Right renal pelvis (tissue), 4 donors: ENCODE data around the gene F5. TPM values are rescaled to one million over a fixed set of nuclear protein-coding genes. Genes with fewer than 3 reads are reported as not detected.

Source experiments
- DNase-seq, 4 donors: peaks; one replicate each; pipeline ENCODE4 v3.0.0-alpha.2; 2013; ENCODE audit warnings: low read depth in 4 of 4, low spot score in 3 of 4, missing footprints in 1 of 4
- polyA plus RNA-seq, 4 donors: library from polyadenylated mRNA; unstranded; fragments of 120-200 nt; gene quantifications; one replicate each; pipeline ENCODE4 v1.2.1, GENCODE V29; 2013; ENCODE audit not compliant: insufficient read length in 4 of 4

Gene F5
- polyA plus RNA-seq, 4 donors, result 2.0 to 3.0 (median 2.7) TPM

DNA sequence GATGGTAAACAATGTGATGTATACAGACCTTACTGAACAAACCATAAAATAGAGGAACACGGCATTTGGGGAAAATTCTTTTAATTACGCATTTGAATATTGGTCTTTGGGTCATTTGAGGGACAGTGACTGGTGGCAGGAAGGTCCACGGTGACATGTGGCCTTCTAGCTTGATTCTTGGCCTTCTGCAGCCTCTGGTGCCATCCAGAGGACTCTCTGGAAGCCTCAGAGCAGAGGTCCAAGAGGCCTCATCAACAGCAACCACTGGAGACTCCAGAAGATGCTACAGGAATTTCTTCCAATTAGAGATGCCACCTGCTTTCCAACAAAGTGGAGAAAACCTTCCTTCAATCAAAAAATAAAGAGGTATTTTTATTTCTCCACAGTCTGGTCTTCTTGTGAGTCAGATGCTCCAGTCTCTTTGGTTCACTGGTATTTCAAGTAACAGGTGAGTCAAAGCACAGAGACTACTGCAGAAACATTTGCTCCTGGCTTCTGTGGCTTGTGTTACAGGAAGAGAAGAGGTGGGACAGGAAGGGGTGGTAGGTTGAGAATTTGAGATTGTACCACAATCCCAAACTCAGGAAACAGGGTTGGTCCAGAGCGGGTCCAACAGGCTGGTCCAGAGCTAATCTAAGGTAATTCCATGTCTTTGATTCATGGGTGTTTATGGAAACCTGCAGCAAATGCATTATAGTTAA, 2.7 kb upstream of the F5 start:
- no peak for DNase-seq

DNA sequence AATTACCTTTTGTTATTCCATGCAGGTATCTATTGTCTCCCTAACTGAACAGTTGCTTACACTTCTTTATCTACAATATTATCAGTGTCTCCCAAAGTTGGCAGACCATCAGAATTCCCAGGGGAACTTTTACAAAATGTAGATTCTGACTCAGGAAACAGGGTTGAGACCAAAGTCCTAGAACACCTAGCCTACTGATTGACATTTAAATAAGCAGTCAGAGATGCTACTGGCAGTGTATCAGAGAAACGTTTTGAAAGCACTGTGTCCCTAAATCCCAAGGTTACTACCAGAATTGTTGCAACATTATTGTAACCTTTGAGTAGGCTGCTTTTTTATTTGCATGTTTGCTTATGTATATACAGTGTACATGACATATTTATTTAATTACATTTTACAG, 1.8 kb upstream of the F5 start:
- DNase-seq, result no peak

DNA sequence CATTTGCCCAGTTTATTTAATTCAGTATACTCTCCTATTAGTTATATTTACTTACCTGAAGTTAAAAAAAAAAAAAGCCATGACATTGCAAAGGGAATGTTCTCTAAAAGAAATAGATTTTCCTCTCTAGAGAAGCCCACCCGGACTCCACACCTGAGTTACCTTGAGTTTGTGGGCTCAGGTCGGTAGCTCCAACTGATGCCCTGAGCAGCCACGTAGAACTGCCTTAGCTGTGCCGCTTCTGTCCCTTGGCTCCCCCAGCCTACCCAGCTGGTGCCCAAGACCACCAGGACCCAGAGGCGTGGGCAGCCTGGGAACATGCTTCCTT, 250 bp downstream of the F5 start:
- DNase-seq, result no peak

DNA sequence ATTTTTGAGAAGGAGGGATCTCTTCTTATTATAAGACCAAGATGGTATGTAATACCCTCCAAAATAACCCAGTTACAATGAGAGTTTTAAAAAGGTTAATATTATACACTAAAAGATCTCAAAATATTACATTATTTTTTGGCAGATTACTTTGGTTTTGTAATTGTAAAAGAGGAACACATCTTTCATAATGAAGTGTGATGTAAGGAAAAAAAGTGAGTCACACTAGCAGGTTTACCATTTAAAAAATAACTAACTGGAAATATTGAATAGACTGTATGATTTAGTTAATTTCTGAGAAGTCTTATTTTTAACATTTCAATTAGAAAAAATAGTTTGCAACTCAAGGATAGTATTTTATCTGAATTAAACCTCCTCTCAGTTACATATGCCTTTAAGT, 1.1 kb downstream of the F5 start:
- no peak for DNase-seq

DNA sequence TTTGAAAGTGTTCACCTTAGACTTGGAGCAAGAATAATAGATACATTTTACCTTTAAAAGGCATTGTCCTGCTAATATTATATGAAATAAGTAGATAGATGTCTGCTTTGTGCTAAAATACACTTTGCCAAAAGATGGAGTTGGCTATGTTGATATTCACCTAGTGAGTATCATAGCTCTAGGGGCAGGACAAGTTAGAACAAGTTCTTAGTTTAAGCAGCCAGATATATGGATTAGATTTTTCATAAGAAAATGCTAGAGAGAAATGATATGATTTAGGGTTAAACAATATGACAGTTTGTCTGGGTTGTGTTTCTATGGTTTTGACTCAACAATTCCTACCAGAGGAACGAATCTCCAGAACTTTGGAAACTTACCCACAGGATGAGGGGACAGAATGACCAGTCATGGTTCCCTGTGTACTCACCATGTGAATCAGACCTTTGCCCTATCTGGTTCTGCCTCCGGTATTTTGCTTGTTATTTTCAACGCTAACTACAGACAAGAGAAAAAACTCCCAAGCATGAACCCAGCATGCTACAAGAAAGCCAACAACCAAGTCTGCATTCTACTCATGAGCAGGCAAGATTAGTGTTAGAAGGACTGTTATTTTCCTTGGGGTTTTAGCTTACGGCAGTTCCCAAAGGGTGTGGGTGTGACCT, 1.7 kb downstream of the F5 start:
- no peak for DNase-seq

DNA sequence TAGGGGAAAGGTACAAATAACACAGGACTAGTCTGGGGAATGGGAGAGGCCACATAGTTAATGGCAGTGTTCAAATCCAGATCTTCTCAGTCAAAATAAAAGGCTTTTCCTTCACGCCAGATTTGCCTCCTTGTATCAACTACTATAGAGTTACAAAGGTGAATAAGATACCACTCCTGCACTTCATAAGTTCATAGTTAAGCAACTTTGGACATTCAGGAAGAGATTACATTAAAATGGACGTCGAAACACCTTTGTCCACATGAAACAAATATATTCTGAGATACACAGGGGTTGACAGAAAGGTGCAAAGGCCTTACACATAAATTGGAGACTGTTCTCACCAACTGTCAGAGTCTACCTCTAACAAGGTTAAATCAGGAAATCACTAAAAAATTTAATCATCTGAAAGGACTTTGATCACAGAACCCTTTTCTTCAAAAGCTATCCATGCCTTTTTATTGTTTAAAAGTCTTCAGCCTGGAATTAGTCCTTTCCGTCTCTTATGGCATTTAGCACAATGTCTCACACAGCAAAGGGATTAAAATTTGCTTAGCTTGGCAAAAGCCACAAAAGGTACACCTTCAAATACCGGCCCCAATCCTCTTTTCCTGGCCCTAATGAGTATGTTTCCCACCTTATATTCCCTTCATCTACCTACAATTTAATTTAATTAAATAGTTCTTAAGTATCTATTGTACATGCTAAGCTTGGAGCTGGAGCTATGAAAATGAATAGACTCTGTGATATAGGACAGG, 8.1 kb downstream of the F5 start:
- DNase-seq, result no peak

DNA sequence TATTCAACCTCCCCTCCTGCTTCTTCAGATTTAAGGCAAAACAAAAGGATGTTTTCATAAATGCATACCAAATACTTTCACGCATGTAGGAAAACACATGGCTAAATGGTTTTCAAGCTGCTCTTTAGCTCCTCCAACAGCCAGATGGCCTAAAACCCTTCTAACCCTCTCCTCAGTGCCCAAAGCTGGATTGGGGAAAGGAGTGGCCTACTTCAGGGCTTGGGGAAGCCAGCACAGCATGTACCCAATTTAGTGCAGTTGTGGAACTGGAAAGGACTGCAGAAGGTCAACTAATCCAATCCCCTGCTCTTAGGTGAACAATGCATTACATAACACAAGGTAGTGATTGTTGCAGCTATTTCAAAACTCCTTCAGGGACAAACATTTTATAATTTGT, 9.3 kb downstream of the F5 start:
- no peak for DNase-seq

DNA sequence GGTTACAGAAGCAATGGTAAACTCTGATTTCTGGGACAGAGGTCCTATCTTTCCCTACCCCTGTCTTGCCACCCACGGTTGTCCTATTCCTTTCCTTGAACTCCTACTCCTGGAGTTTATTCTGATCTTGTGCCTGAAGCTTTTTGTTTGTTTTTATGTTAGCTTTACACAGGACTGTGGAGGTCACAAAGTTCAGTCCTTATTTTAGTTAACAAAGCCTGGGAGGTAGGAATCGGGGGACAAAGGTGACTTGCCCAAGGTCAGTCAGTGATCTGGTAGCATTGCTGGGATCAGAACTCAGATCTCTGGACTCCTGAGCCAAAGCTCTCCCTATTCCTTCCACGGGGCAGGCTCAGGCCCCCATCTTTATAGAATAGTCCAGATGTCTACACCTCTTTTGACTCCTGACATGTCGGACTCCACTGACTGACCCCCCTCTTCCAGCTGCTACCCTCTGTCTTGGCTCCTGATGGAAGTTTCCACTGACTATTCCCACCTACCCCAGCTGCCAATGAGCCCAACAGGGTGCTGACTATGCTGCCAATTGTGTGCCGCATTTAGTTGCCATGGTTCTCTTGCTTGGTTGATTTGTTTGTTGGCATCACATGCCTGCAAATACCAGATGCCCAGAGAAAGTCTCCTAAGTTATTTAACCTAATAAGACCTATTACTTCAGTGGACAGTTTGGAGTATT, 9.9 kb downstream of the F5 start:
- DNase-seq, result no peak

DNA sequence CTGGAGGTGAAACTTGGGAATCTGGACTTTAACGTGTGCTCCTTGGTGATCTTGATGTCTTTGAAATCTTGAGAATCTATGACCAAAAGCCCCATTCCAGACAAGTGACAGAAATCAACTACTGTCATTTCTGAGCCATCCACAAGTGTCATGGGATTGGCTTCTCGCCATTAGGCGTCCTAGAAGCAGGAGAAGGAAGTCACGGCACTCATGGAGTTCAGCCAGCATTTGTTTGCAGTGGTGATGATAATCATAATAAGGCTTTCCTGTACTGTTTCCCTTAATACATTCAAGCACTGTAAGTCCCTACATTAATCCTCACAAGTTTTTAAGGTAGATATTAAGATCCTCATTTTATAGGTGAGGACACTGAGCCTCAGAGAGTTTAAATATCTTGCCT, 11.9 kb downstream of the F5 start:
- no peak for DNase-seq

DNA sequence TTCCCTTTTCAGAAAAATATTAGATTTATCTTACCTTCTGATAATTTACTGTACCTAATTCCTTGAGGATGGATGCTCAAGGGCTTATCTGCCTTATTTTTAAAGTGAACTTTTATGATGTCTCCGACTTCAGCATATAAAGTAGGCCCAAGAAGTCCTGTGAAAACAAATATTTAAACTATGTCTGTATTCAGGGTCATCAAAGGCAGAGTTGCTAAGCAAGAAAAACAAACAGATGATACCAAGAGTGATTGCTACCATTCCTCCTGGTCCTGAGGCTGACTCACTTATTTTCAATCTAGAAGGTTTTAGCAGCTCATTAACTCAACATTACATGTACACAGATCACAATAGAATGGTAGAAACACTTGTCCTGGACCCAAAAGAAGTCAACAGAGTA, 14.1 kb downstream of the F5 start:
- DNase-seq, result no peak

DNA sequence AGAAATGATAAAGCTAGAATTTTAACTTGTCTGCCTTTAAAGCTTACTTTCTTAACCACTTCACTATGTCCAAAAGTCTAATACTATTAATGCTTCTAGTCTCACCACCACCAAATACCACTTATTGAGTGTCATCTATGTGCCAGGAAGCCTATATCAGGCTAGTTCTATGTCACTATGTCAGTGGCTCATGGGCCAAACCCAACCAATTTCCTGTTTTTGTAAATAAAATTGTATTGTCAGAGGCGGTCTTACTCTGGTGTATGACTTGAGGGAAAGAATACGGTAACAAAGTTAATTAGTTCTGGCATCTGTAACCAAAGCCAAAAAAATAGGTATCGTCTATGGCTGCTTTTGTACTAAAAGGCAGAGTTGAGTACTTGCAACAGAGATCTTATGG, 14.8 kb downstream of the F5 start:
- DNase-seq, result no peak

DNA sequence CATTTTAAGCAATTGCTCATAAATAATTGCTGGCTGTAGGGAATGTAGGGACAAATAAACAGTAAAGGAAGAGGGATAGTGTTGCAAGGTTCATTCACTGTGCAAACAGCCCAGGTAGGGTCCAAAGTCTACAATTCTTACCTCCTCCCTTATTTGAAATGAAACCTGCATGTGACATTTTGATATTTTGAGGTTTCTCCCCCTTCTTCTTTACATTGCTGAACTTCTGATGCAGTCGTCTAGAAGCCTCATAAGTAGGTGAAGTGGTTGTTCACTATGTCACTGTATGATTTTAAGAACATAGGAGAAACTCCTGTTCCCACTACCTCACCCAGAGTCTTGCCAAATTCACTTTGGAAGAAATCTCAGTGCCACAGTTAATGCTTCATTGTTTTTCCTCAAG, 16.1 kb downstream of the F5 start:
- no peak for DNase-seq

DNA sequence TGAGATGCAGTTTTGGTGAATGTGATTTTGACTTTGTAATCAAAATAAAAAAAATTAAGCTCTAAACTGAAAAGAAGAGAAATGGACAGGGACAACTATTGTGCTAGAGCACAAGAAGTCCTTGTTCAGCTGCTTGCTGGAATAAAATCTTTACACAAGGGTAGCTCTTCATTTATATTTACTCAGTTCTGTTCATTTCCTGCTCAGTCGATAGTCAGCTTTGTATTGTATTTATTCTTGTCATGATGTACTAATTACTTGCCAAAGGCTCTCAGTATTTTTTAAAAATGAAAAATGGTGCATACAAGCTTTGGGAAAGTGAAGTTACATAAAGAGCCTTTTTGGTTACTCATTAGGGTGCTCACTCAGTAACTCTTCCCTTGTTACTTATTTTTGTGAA, 17.8 kb downstream of the F5 start:
- no peak for DNase-seq

DNA sequence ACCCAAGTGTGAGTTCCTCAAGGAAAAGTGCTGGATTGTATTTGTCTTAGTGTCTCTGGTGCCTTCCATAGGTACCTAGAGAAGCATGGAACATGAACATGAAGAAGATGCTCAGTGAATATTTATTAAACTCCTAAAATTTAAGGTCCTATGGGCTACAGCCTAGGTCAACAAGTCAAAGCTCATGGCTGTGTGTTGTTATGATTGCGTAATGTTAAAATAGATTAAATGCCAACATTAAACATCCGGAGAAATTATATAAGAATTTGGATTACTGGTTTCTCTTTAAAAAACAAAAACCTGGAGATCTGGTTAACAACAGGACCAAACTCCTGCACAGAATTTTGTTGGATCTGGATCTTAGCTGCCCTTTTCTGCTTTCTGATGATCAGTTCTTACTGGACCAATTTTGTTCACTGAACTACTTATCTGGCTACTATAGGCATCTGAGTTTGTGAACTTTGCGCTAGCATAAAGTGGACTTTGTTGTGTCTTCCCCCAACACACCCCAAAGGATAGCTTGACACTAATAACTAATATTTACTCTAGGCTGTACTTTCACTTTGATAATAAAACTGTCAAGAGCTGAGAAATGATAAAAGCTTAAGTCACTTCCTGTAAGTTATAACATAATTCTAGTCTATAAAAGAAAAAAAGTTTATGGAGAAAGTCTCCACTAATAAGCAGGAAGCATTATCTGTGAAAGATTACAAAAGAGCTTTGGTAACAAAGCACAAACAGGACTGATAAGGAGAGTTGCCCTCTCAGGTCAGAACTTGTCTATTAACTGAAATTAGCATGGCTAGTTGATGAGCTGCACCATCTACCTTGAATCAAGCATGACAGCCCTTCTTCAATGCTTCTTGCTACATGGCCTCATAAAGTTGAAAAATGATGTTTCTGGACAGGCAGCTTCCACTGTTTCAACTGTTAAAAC, 20.7 kb downstream of the F5 start:
- DNase-seq, result no peak

DNA sequence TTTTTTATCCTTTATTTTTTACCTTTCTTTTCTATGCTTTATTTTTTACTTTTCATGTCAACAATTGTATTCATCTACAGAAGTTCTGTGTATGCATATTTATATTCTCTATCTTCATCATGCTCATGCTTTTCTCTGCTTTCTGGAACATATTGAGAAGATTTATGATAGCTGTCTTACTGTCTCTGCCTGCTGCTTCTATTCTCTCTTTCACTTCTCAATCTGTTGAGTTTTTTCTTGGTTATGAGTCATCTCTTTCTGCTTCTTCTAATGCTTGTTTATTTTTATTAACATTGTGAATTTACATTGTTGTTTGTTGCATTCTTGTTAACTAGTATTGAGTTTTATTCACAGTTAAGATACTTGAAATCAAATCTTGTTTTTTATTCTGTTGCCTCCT, 22.6 kb downstream of the F5 start:
- no peak for DNase-seq

DNA sequence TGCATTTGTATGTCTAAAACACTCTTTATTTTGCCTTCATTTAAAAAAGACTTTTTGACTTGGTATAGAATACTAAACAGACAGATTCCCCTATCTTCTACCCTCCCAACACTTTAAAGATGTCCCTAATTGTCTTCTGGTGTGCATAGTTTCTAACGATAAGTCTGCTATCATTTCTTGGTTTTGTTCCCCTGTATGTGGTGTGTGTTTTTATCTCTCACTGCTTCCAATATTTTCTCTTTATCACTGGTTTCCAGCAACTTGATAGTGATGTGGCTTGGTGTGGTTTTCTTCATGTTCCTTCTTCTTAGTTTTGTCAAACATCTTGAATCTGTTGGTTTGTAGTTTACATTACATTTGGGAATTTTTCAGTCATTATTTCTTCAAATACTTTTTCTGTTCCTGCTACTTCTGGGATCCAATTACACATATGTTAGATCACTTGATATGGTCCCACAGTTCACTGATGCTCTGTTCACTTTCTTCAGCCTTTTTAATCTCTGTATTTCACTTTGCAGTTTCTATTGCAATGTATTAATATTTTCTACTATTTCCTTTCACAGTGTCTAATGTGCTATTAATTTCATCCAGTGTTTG, 23.2 kb downstream of the F5 start:
- DNase-seq, result no peak

DNA sequence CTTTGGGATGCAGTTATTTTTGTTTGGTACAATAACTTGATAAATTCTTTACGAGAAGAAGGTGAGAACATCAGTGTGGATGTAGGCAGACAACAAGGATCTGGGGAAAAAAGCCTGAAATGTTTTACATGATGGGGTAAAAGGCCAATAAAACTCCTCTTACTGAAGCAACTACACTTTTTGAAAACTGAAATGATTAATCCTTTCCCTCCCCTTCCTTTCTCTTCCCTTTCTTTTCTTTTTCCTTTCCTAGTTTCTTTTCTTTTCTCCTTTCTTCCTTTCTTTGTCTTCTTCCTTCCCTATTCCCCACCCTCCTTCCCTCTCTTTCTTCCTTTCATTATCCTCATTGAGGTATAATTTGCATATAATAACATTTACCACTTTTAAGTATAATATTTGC, 24.6 kb downstream of the F5 start:
- no peak for DNase-seq

DNA sequence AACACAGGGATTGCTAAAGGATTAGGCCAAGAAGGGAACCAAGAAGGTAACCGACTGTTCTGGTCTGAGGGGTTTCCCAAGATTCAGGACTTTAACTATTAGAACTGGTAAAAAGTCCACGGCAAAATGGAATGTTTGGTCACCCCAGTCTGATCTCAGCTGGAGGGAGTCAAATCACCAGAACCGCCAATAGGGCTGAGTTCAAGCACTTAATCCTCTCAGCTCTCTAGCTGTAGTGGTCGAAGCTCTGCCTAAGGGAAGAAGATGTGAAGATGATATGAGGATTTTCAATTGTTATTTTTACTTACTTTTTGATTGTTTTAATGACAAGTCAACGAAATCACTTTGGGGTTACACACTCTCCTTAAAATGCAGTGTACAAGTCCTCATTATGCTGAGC, 29.1 kb downstream of the F5 start:
- no peak for DNase-seq

DNA sequence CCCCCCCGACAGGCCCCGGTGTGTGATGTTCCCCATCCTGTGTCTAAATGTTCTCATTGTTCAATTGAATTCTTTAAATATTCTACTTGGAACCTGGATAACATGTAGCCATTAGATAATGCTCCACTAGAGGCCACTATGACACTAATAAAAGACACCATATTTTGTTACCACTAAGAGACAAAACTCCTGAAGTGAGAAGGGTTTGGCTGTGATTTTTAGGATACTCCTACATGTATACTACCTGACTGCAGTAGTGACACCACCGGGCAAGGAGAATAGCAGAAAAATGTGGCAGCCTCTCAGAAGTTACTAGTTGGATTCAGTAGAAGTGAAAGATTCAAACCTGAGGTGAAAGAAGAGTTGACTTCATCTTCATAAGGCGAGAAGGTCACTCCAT, 36.0 kb downstream of the F5 start:
- peak in 3 of 4 donors; percentile 18 to 25 (median 22) for DNase-seq

DNA sequence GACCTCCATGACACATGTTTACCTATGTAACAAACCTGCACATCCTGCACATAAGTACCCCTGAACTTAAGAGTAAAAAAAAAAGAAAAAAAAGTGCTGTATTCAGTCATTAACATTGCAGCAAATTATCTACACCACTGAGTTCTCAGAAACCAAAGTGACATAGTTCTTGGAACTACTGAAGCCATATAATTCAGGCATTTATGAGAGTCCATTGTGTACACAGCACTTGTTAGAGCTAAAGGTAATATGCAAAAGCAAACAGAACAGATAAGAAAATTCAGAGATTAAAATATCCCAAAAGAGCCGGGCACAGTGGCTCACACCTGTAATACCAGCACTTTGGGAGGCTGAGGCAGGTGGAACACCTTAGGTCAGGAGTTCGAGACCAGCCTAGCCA, 38.0 kb downstream of the F5 start:
- DNase-seq, result no peak
